ENCODE data around the gene TIMM44. TPM values are rescaled to one million over a fixed set of nuclear protein-coding genes. Genes with fewer than 3 reads are reported as not detected.
A peak's percentile ranks its signal among the peaks of the same experiment; 100 is the strongest.

Gene TIMM44
- 35.7 and 77.2 TPM in 2 replicates for total RNA-seq (2014; rRNA removed; shearing (Covaris generic))

GRCh38 chr19:7943444-7944176, at the start of gene TIMM44:
Gene TIMM44 (minus strand): TSS chr19:7943666. CDS start chr19:7943651, 15 bp downstream.
- peak; percentile 100 for DNase-seq (ENCODE audit: low read depth)

- no peak for DNase-seq (ENCODE audit: low read depth)
Measured at GRCh38 chr19:7992575-7992974, 49.1 kb upstream of the TIMM44 start.

- no peak for DNase-seq (ENCODE audit: low read depth)
Measured at GRCh38 chr19:7989071-7989575, 45.7 kb upstream of the TIMM44 start.

- no peak for DNase-seq (ENCODE audit: low read depth)
Measured at GRCh38 chr19:7988307-7988706, 44.8 kb upstream of the TIMM44 start.

- DNase-seq (ENCODE audit: low read depth), result peak; percentile 22
Measured at GRCh38 chr19:7987114-7987768, 43.8 kb upstream of the TIMM44 start.

GRCh38 chr19:7986321-7987113, 43.1 kb upstream of the TIMM44 start:
- peak; percentile 69 for DNase-seq (ENCODE audit: low read depth)

- DNase-seq (ENCODE audit: low read depth), result no peak
Measured at GRCh38 chr19:7985481-7985911, 42.0 kb upstream of the TIMM44 start.

- DNase-seq (ENCODE audit: low read depth), result no peak
Measured at GRCh38 chr19:7983995-7984837, 40.8 kb upstream of the TIMM44 start.

GRCh38 chr19:7983286-7983950, 40.0 kb upstream of the TIMM44 start:
- DNase-seq (ENCODE audit: low read depth), result no peak

GRCh38 chr19:7982651-7983099, 39.2 kb upstream of the TIMM44 start:
- no peak for DNase-seq (ENCODE audit: low read depth)

GRCh38 chr19:7982103-7982502, 38.6 kb upstream of the TIMM44 start:
- DNase-seq (ENCODE audit: low read depth), result no peak

- DNase-seq (ENCODE audit: low read depth), result no peak
Measured at GRCh38 chr19:7981661-7982060, 38.2 kb upstream of the TIMM44 start.

GRCh38 chr19:7981199-7981598, 37.7 kb upstream of the TIMM44 start:
- no peak for DNase-seq (ENCODE audit: low read depth)

GRCh38 chr19:7980635-7981121, 37.2 kb upstream of the TIMM44 start:
- no peak for DNase-seq (ENCODE audit: low read depth)

- DNase-seq (ENCODE audit: low read depth), result no peak
Measured at GRCh38 chr19:7980168-7980567, 36.7 kb upstream of the TIMM44 start.

- no peak for DNase-seq (ENCODE audit: low read depth)
Measured at GRCh38 chr19:7979559-7979958, 36.1 kb upstream of the TIMM44 start.

- no peak for DNase-seq (ENCODE audit: low read depth)
Measured at GRCh38 chr19:7979011-7979410, 35.5 kb upstream of the TIMM44 start.

GRCh38 chr19:7978179-7978825, 34.8 kb upstream of the TIMM44 start:
- peak; percentile 13 for DNase-seq (ENCODE audit: low read depth)

GRCh38 chr19:7977723-7978040, 34.2 kb upstream of the TIMM44 start:
- DNase-seq (ENCODE audit: low read depth), result no peak
